SIG-M5 treated with dmso at 0.1 percent for 504 hours (cell line): ENCODE results near the gene TCAIM.
"Not testable (repeated sequence)": the region's sequence is repeated elsewhere in the genome, so short reads cannot be mapped to it uniquely, and the experiment has no call there.

Experiments
- DNase-seq: peaks from one replicate; lab custom pipeline; 2025; ENCODE audit not compliant: unreplicated experiment; lab: John Stamatoyannopoulos, UW

Gene TCAIM

GRCh38 chr3:44342176-44342790 lies 3.7 kb downstream of the TCAIM start:
- no peak for DNase-seq

- no peak for DNase-seq
Observed at GRCh38 chr3:44343421-44343820, 4.9 kb downstream of the TCAIM start.

GRCh38 chr3:44346590-44346989 lies 8.0 kb downstream of the TCAIM start:
- not testable (repeated sequence) for DNase-seq

GRCh38 chr3:44348993-44349392 lies 10.4 kb downstream of the TCAIM start:
- no peak for DNase-seq

- no peak for DNase-seq
Observed at GRCh38 chr3:44353355-44353924, 14.9 kb downstream of the TCAIM start.

GRCh38 chr3:44355362-44356033 lies 16.9 kb downstream of the TCAIM start:
- DNase-seq, result peak; percentile 97

GRCh38 chr3:44359146-44359751 lies 20.7 kb downstream of the TCAIM start:
- DNase-seq, result no peak

GRCh38 chr3:44363591-44363990 lies 25.0 kb downstream of the TCAIM start:
- no peak for DNase-seq

GRCh38 chr3:44365952-44366351 lies 27.4 kb downstream of the TCAIM start:
- no peak for DNase-seq

GRCh38 chr3:44375450-44375849 lies 36.9 kb downstream of the TCAIM start:
- no peak for DNase-seq

- no peak for DNase-seq
Observed at GRCh38 chr3:44387404-44387803, 48.8 kb downstream of the TCAIM start.

GRCh38 chr3:44392489-44392888 lies 53.9 kb downstream of the TCAIM start:
- DNase-seq, result no peak

- DNase-seq, result no peak
Observed at GRCh38 chr3:44395714-44396113, 57.1 kb downstream of the TCAIM start.

- DNase-seq, result no peak
Observed at GRCh38 chr3:44396200-44397171, 57.9 kb downstream of the TCAIM start.

GRCh38 chr3:44398271-44398670 lies 59.7 kb downstream of the TCAIM start:
- DNase-seq, result not testable (repeated sequence)

- no peak for DNase-seq
Observed at GRCh38 chr3:44398853-44399252, 60.3 kb downstream of the TCAIM start.

GRCh38 chr3:44400771-44401170 lies 62.2 kb downstream of the TCAIM start:
- DNase-seq, result no peak

- DNase-seq, result no peak
Observed at GRCh38 chr3:44402548-44402947, 64.0 kb downstream of the TCAIM start.

- DNase-seq, result no peak
Observed at GRCh38 chr3:44409640-44410410, 71.3 kb downstream of the TCAIM start.

GRCh38 chr3:44411031-44411645 lies 72.6 kb downstream of the TCAIM start:
- DNase-seq, result no peak
